H1 (cell line): Measurements from ENCODE around the gene FAM83G. TPM values are rescaled to one million over a fixed set of nuclear protein-coding genes. Genes with fewer than 3 reads are reported as not detected.
"Not testable (repeated sequence)": the region's sequence is repeated elsewhere in the genome, so short reads cannot be mapped to it uniquely, and the experiment has no call there.

Source experiments
- CTCF ChIA-PET: fragments of 300-600 bp; sonication (Branson Sonifier 250); formaldehyde crosslinking; loops from one replicate; lab custom pipeline; 2021; ENCODE audit not compliant: partially characterized antibody; lab: Charles Lee
- POLR2A ChIA-PET: fragments of 300-600 bp; sonication (Branson Sonifier 250); formaldehyde crosslinking; loops from one replicate; lab custom pipeline; 2021; ENCODE audit warnings: inconsistent platforms; ENCODE audit not compliant: partially characterized antibody; lab: Charles Lee
- DNase-seq, 2 experiments: peaks; one replicate each; pipeline versions ENCODE4 v3.0.0 to v3.0.0-alpha.2; 2010 to 2022; ENCODE audit warnings: low spot score in 2 of 2, low read depth in 1 of 2, mixed read lengths in 1 of 2
- FAIRE-seq: peaks from 2 replicates; lab custom pipeline; 2011; peaks lifted over from hg19 to GRCh38; lab: Jason Lieb, UNC
- H2AFZ ChIP-seq: 2 replicates; pipeline ENCODE4 v1.8.1; 2012; ENCODE audit warnings: low read length, inconsistent platforms
- H2AK5ac ChIP-seq: 2 replicates; pipeline ENCODE4 v1.6.1; 2013; ENCODE audit warnings: low read depth, low read length
- H2BK120ac ChIP-seq: replicated peaks from 2 replicates; pipeline ENCODE3; 2013; ENCODE audit warnings: low read depth, low read length, inconsistent platforms
- H2BK12ac ChIP-seq: 2 replicates; pipeline ENCODE4 v1.6.1; 2013; ENCODE audit warnings: low read depth, low read length
- H2BK15ac ChIP-seq: 2 replicates; pipeline ENCODE4 v1.6.1; 2013; ENCODE audit warnings: low read length
- H2BK20ac ChIP-seq: 2 replicates; pipeline ENCODE4 v1.6.1; 2013; ENCODE audit warnings: low read length
- H2BK5ac ChIP-seq: 2 replicates; pipeline ENCODE4 v1.6.1; 2013; ENCODE audit warnings: low read depth, low read length
- H3K14ac ChIP-seq: 2 replicates; pipeline ENCODE4 v1.6.1; 2013; ENCODE audit warnings: inconsistent platforms; ENCODE audit not compliant: insufficient read length
- H3K18ac ChIP-seq: 2 replicates; pipeline ENCODE4 v1.6.1; 2013; ENCODE audit warnings: low read length; ENCODE audit errors: extremely low read depth
- H3K23ac ChIP-seq: 2 replicates; pipeline ENCODE4 v1.6.1; 2013; ENCODE audit warnings: inconsistent platforms; ENCODE audit not compliant: insufficient read length
- H3K23me2 ChIP-seq: 2 replicates; pipeline ENCODE4 v1.6.1; 2013; ENCODE audit warnings: low read depth, low read length
- H3K27ac ChIP-seq: 2 replicates; pipeline ENCODE4 v1.6.1; 2011; ENCODE audit warnings: low read depth, low read length, inconsistent platforms
- H3K27me3 ChIP-seq, 4 experiments: replicated peaks in 1 of 4; 1 replicate in 1 of 4; 2 replicates in 3 of 4; pipeline versions ENCODE4 v1.6.1 to v1.8.1; 2011 to 2013; ENCODE audit warnings: low read length in 3 of 4, mild to moderate bottlenecking in 3 of 4, inconsistent platforms in 2 of 4, mixed read lengths in 2 of 4, moderate library complexity in 1 of 4; ENCODE audit not compliant: control insufficient read depth in 3 of 4, insufficient read depth in 3 of 4; ENCODE audit errors: extremely low read depth in 1 of 4
- H3K36me3 ChIP-seq, 4 experiments: 2 replicates each; pipeline versions ENCODE4 v1.6.1 to v1.8.1; 2011 to 2013; ENCODE audit warnings: mild to moderate bottlenecking in 4 of 4, low read length in 3 of 4, moderate library complexity in 2 of 4, control low read depth in 1 of 4, inconsistent platforms in 1 of 4; ENCODE audit not compliant: insufficient read depth in 4 of 4, control insufficient read depth in 2 of 4
- H3K4ac ChIP-seq: replicated peaks from 2 replicates; pipeline ENCODE3; 2013; ENCODE audit warnings: low read length, low read depth, mixed read lengths, inconsistent platforms; ENCODE audit not compliant: insufficient read length
- H3K4me1 ChIP-seq, 4 experiments: replicated peaks in 1 of 4; 1 replicate in 1 of 4; 2 replicates in 3 of 4; pipeline versions ENCODE4 v1.6.1 to v1.8.1; 2011 to 2013; ENCODE audit warnings: low read length in 3 of 4, inconsistent platforms in 2 of 4, mixed read lengths in 1 of 4; ENCODE audit not compliant: insufficient read depth in 4 of 4, control insufficient read depth in 3 of 4
- H3K4me2 ChIP-seq, 2 experiments: 2 replicates each; pipeline versions ENCODE4 v1.6.1 to v1.8.1; 2011 to 2013; ENCODE audit warnings: low read depth in 2 of 2, low read length in 2 of 2, control low read depth in 1 of 2, inconsistent platforms in 1 of 2, mild to moderate bottlenecking in 1 of 2; ENCODE audit not compliant: insufficient read depth in 1 of 2
- H3K4me3 ChIP-seq, 4 experiments: fragments of 200-600, 300-600 bp in 1 of 4; sonication (generic), shearing (Covaris generic), sonication (Bioruptor Twin) in 1 of 4; 2 replicates each; pipeline versions ENCODE4 v1.5.1 to v1.8.1; 2011 to 2016; ENCODE audit warnings: low read length in 4 of 4, low read depth in 3 of 4, control low read depth in 2 of 4, inconsistent platforms in 2 of 4, mild to moderate bottlenecking in 2 of 4, mixed read lengths in 1 of 4, moderate library complexity in 1 of 4; ENCODE audit not compliant: insufficient read depth in 2 of 4; ENCODE audit errors: extremely low read depth in 1 of 4
- H3K56ac ChIP-seq: replicated peaks from 2 replicates; pipeline ENCODE3; 2013; ENCODE audit warnings: low read depth, mild to moderate bottlenecking, mixed read lengths, low read length, inconsistent platforms; ENCODE audit not compliant: insufficient read length
- H3K79me1 ChIP-seq: 2 replicates; pipeline ENCODE4 v1.6.1; 2013; ENCODE audit warnings: low read depth, low read length, control low read depth
- H3K79me2 ChIP-seq, 2 experiments: 2 replicates each; pipeline versions ENCODE4 v1.6.1 to v1.8.1; 2012 to 2013; ENCODE audit warnings: low read length in 2 of 2, mild to moderate bottlenecking in 2 of 2, inconsistent platforms in 1 of 2; ENCODE audit not compliant: insufficient read depth in 2 of 2, control insufficient read depth in 1 of 2
- H3K9ac ChIP-seq, 4 experiments: replicated peaks in 1 of 4; 1 replicate in 1 of 4; 2 replicates in 3 of 4; pipeline versions ENCODE4 v1.6.1 to v1.8.1; 2011 to 2013; ENCODE audit warnings: low read depth in 3 of 4, low read length in 3 of 4, control low read depth in 2 of 4, mild to moderate bottlenecking in 2 of 4, moderate library complexity in 2 of 4, inconsistent platforms in 1 of 4; ENCODE audit errors: extremely low read depth in 1 of 4
- H3K9me3 ChIP-seq, 2 experiments: 2 replicates each; pipeline versions ENCODE4 v1.6.1 to v1.8.1; 2012 to 2013; ENCODE audit warnings: mild to moderate bottlenecking in 2 of 2, moderate library complexity in 2 of 2, control low read depth in 1 of 2, inconsistent platforms in 1 of 2, low read depth in 1 of 2, low read length in 1 of 2, mixed read lengths in 1 of 2; ENCODE audit not compliant: insufficient read depth in 2 of 2
- H4K20me1 ChIP-seq, 2 experiments: replicated peaks in 1 of 2; 2 replicates each; pipeline versions ENCODE3 to v1.8.1; 2011 to 2013; ENCODE audit warnings: inconsistent platforms in 2 of 2, low read length in 2 of 2, mild to moderate bottlenecking in 1 of 2; ENCODE audit not compliant: insufficient read depth in 2 of 2, control insufficient read depth in 1 of 2
- H4K5ac ChIP-seq: 2 replicates; pipeline ENCODE4 v1.6.1; 2013; ENCODE audit warnings: low read length, low read depth, mixed read lengths, inconsistent platforms; ENCODE audit not compliant: insufficient read length
- H4K8ac ChIP-seq: 2 replicates; pipeline ENCODE4 v1.8.0; 2013; ENCODE audit warnings: mild to moderate bottlenecking, moderate library complexity, low read length, inconsistent platforms; ENCODE audit not compliant: insufficient read depth; ENCODE audit errors: extremely low read depth
- H4K91ac ChIP-seq: replicated peaks from 2 replicates; pipeline ENCODE3; 2013; ENCODE audit warnings: low read length, mixed read lengths, inconsistent platforms; ENCODE audit not compliant: insufficient read length
- WGBS, 2 experiments: shearing (Covaris generic) in 1 of 2; methylation state at CpG; one replicate each; pipeline versions ENCODE4 v1.1.6 to v1.1.7; 2013 to 2015; ENCODE audit warnings: low lambda C conversion rate in 2 of 2, mixed read lengths in 2 of 2, inconsistent platforms in 1 of 2, low coverage in 1 of 2, missing lambda C conversion rate in 1 of 2; ENCODE audit not compliant: insufficient replicate concordance in 2 of 2, insufficient coverage in 1 of 2, insufficient read length in 1 of 2; ENCODE audit errors: extremely low coverage in 1 of 2, missing lambda C conversion rate in 1 of 2; 5-methylcytosine and 5-hydroxymethylcytosine counted together
- polyA plus RNA-seq, 7 experiments: library from polyadenylated mRNA; depleted of rRNA in 3 of 7; stranded (reverse) in 5 of 7; unstranded in 2 of 7; fragments of >200 nt in 5 of 7; fragments of 200-250 nt in 2 of 7; gene quantifications; 1 replicate in 5 of 7; 2 replicates in 1 of 7; 4 replicates in 1 of 7; pipeline versions ENCODE4 v1.2.1 to v1.2.3, GENCODE V29; 2011 to 2013; ENCODE audit warnings: missing spikeins in 2 of 7, mixed read lengths in 2 of 7
- total RNA-seq: library from RNA; stranded (reverse); fragmentation: NEBNext Ultra II Directional; extraction: Animal tissue kit (Norgen Biotek cat#: 25700); gene quantifications from 2 replicates; pipeline ENCODE4 v1.2.1, GENCODE V29; 2021

The FAM83G gene
- total and polyA plus RNA-seq, 2 of the 8 experiments (the other 6 are each of a cell fraction or from before 2014, with no cell fraction given), result 15.4 to 29.0 TPM

DNA sequence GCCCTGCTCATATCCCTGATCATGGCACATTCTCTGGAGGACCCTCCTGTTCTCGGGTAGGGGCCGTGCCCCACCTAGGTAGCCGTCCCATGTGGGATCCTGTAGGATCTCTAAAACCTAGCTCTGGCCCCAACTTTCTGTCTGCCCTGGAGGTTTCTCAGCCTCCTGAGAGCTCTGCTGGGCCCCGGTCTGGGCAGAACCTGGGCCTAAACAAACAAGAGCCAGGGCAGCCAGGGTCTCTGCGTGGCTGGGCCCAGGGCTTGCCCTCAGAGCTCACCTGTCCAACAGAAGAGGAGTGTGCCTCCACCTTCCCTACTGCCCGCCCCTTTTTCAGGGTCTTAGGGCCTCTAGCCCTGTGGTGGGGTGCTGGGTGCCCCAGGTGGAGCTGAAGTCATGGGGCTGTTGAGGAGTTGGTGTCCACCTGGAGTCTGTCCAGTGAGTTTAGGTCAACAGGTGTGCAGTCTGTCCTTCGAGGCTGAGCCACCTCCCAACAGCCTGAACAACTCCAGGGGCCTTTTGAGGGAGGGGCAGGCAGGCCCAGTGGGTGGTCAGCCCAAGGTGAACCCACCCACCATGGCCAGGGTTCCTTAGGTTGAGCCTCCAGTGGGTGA is 16.6 kb upstream of the FAM83G start:
- H3K27me3 ChIP-seq, H4K5ac ChIP-seq, H3K9ac ChIP-seq, H3K36me3 ChIP-seq, H2BK15ac ChIP-seq, H3K18ac ChIP-seq, H2BK20ac ChIP-seq, H2BK5ac ChIP-seq, DNase-seq, H4K20me1 ChIP-seq, H2BK12ac ChIP-seq, H2AK5ac ChIP-seq, H3K56ac ChIP-seq, H3K79me2 ChIP-seq, H2AFZ ChIP-seq, H3K4ac ChIP-seq, H3K23me2 ChIP-seq, H2BK120ac ChIP-seq, H3K4me2 ChIP-seq, H3K4me3 ChIP-seq, H3K14ac ChIP-seq, H3K23ac ChIP-seq, POLR2A ChIA-PET, H4K91ac ChIP-seq, H3K9me3 ChIP-seq, FAIRE-seq, H3K4me1 ChIP-seq, H3K79me1 ChIP-seq, H3K27ac ChIP-seq: not testable (repeated sequence)
- peak overlapping the region; percentile 51; the same call in 1 of the 2 replicates for H4K8ac ChIP-seq
- CTCF ChIA-PET, result interaction anchor here (5.1 kb wide), 1 partner anchor 61 kb away, joined by 49 read pairs; no protein-coding TSS in a partner anchor
- 91% methylated on average over 7 of the region's 7 CpGs; no CpG with 5 or more reads in 1 of the 2 experiments for WGBS, 2 experiments
